Uterus (tissue), 4 donors: Measurements from ENCODE around the gene PBX2. TPM values are rescaled to one million over a fixed set of nuclear protein-coding genes. Genes with fewer than 3 reads are reported as not detected.

ENCODE experiments used
- DNase-seq, 2 donors: peaks; one replicate each; pipeline ENCODE4 v3.0.0-alpha.2; 2019 to 2020
- H3K27ac ChIP-seq, 2 donors: fragments of 200-600 bp; sonication (generic); 1 replicate in 1 of 2; 2 replicates in 1 of 2; pipeline ENCODE4 v1.5.1; 2016 to 2018
- H3K27me3 ChIP-seq, 2 donors: fragments of 200-600 bp; sonication (generic); one replicate each; pipeline ENCODE4 v1.5.1; 2018 to 2019; ENCODE audit warnings: control low read depth in 1 of 2
- H3K36me3 ChIP-seq, 2 donors: fragments of 200-600 bp; sonication (generic); one replicate each; pipeline ENCODE4 v1.5.1; 2019; ENCODE audit warnings: control low read depth in 1 of 2
- H3K4me1 ChIP-seq, 2 donors: fragments of 200-600 bp; sonication (generic); one replicate each; pipeline ENCODE4 v1.5.1; 2018 to 2019; ENCODE audit warnings: control low read depth in 1 of 2
- H3K4me3 ChIP-seq, 2 donors: fragments of 200-600 bp; sonication (generic); 1 replicate in 1 of 2; 2 replicates in 1 of 2; pipeline ENCODE4 v1.5.1; 2018 to 2019; ENCODE audit warnings: mild to moderate bottlenecking in 1 of 2
- H3K9me3 ChIP-seq, 2 donors: fragments of 200-600 bp; sonication (generic); one replicate each; pipeline ENCODE4 v1.5.1; 2019; ENCODE audit warnings: control low read depth in 1 of 2
- CTCF ChIP-seq, 4 experiments: fragments of 200-600 bp in 2 of 4; fragments of 450-650 bp in 2 of 4; sonication (generic) in 2 of 4; IDR thresholded peaks; one replicate each; pipeline ENCODE4 v1.5.1; 2016 to 2019; ENCODE audit warnings: antibody characterized with exemption in 4 of 4, mild to moderate bottlenecking in 2 of 4, moderate library complexity in 1 of 4
- POLR2A ChIP-seq, 2 donors: fragments of 450-650 bp; IDR thresholded peaks; one replicate each; pipeline ENCODE4 v1.6.1; 2016; ENCODE audit warnings: antibody characterized with exemption in 2 of 2, mild to moderate bottlenecking in 1 of 2, moderate library complexity in 1 of 2
- intact Hi-C: fragments of 100-400 bp; cut with DNase I; formaldehyde crosslinking; loops from one replicate; pipeline ENCODE4 v1.15.1; 2023; ENCODE audit warnings: low total_unique reads
- total RNA-seq, 4 donors: library from RNA; depleted of rRNA in 3 of 4; stranded (reverse); fragments of >200 nt in 3 of 4; gene quantifications; one replicate each; pipeline versions ENCODE4 v1.1.0 to v1.2.4, GENCODE V29; 2014 to 2023
- donor health status: DM: yes; HTN: yes; CAD: no.

PBX2 gene
- total RNA-seq, 4 donors from 2014 or later: 35.1 to 150 (median 57.7) TPM

GRCh38 chr6:32181915-32182529 is 8.0 kb downstream of the PBX2 start:
- intact Hi-C loops: no loop called here

GRCh38 chr6:32181148-32181702 is 8.8 kb downstream of the PBX2 start:
- H3K4me3 ChIP-seq: no peak overlapping the region
- intact Hi-C loops: no loop called here
- no peaks in the 10 kb centered on the region for H3K27me3 ChIP-seq
- peak overlapping the region in 1 of 2 donors; percentile 100 for H3K27ac ChIP-seq
- no peaks in the 10 kb centered on the region for H3K36me3 ChIP-seq
- no peak for DNase-seq
- H3K9me3 ChIP-seq: no peaks in the 10 kb centered on the region
- TF ChIP-seq POLR2A (IDR thresholded peaks at IDR 0.05): no peak
- no peak for TF ChIP-seq CTCF (IDR thresholded peaks at IDR 0.05)
- H3K4me1 ChIP-seq: peaks cover 9 to 14% of the 10 kb centered on the region in 2 donors

More at GRCh38 chr6:32181915-32182529, 8.0 kb downstream of the PBX2 start:
- no peak for DNase-seq
- no peaks in the 10 kb centered on the region for H3K27me3 ChIP-seq
- H3K27ac ChIP-seq: peak overlapping the region; percentile 3 to 100
- no peaks in the 10 kb centered on the region for H3K9me3 ChIP-seq
- no peaks in the 10 kb centered on the region for H3K36me3 ChIP-seq
- H3K4me3 ChIP-seq: no peak overlapping the region
- TF ChIP-seq POLR2A (IDR thresholded peaks at IDR 0.05) (no peak), CTCF (IDR thresholded peaks at IDR 0.05) (no peak)
- peaks cover 9 to 14% of the 10 kb centered on the region in 2 donors for H3K4me1 ChIP-seq

GRCh38 chr6:32179766-32180405 is 10.1 kb downstream of the PBX2 start:
- H3K27me3 ChIP-seq: no peaks in the 10 kb centered on the region
- H3K9me3 ChIP-seq: no peaks in the 10 kb centered on the region
- no peak for TF ChIP-seq CTCF (IDR thresholded peaks at IDR 0.05)
- TF ChIP-seq POLR2A (IDR thresholded peaks at IDR 0.05): no peak
- H3K4me1 ChIP-seq: peaks cover 9 to 14% of the 10 kb centered on the region in 2 donors
- peak overlapping the region; percentile 96 to 98 for H3K27ac ChIP-seq
- no peak for DNase-seq
- no peaks in the 10 kb centered on the region for H3K36me3 ChIP-seq
- H3K4me3 ChIP-seq: no peak overlapping the region
- intact Hi-C loops: loop anchor here (10.0 kb wide), 1 partner anchor 55 kb away; the partner anchor contains the start of gene ATF6B

- no peaks in the 10 kb centered on the region for H3K9me3 ChIP-seq
- DNase-seq: no peak
- intact Hi-C loops: loop anchor here (10.0 kb wide), 1 partner anchor 54 kb away; the partner anchor contains the start of gene ATF6B
- H3K4me1 ChIP-seq: peaks cover 9 to 14% of the 10 kb centered on the region in 2 donors
- H3K27me3 ChIP-seq: no peaks in the 10 kb centered on the region
- H3K27ac ChIP-seq: peak overlapping the region; percentile 96 to 98
- TF ChIP-seq CTCF (IDR thresholded peaks at IDR 0.05) (no peak), POLR2A (IDR thresholded peaks at IDR 0.05) (no peak)
- no peaks in the 10 kb centered on the region for H3K36me3 ChIP-seq
- H3K4me3 ChIP-seq: peak overlapping the region; percentile 67 to 84
Measured at GRCh38 chr6:32178547-32179440, 11.2 kb downstream of the PBX2 start.
